GM10847 (cell line): ENCODE results near the gene CREG2.

Experiments
- POLR2A ChIP-seq: IDR thresholded peaks from 2 replicates; pipeline ENCODE4 v1.6.1; 2011; ENCODE audit not compliant: insufficient read length; ENCODE audit errors: extremely low read depth

CREG2 gene

DNA sequence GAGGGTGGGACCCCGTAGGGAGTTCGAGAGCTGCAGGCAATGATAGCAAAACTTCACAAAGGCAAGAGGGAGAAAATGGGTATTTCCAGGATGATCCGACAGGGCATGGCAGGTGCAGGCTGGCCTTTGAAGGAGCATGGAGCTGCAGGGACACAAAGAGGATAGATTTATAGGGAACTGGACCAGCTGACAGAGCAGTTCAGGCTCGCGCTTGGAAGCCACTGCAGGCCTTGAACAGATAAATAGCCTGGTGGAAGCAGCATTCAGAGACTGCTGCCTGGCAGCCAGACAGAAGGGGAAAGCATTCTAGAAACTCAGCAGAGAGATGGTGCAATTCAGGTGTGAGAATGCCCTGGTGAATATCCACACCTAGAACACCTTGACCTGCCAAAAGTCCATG, 29.3 kb upstream of the CREG2 start:
- no peak for TF ChIP-seq POLR2A

DNA sequence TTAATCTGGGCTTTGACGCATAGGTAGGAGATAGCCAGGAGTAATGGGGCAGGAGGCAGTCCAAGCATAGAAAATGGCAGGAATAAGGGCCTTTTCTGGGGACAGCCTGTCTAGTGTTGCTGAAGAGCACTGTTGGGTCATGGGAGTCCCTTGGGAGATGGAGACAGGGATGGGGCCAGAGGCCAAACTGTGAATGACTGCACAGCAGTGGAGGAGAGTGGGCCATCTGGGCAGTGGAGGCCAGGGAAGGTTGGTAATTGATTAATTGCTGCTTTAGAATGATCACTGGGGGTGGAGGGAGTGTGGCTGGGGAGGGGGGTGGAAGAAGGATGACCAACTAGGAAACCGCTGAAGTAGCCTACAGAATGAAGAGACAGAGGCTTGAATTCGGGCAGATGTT, 28.6 kb upstream of the CREG2 start:
- no peak for TF ChIP-seq POLR2A

DNA sequence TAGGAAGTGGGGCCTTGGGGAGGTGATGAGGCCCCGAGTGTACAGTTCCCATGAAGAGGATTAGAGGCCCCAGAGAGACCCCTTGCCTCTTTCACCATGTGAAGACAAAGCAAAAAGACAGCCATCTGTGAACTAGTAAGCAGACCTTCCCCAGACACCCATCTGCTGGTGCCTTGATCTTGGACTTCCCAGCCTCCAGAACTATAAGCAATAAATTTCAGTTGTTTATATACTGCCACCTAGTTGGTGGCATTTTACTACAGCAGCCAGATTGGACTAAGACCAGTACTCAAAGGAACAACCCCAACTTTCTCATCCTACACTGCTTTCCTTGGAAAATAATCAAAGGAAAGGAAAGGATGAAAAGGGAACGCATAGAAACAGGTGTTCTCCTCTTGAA, 27.9 kb upstream of the CREG2 start:
- TF ChIP-seq POLR2A, result no peak

DNA sequence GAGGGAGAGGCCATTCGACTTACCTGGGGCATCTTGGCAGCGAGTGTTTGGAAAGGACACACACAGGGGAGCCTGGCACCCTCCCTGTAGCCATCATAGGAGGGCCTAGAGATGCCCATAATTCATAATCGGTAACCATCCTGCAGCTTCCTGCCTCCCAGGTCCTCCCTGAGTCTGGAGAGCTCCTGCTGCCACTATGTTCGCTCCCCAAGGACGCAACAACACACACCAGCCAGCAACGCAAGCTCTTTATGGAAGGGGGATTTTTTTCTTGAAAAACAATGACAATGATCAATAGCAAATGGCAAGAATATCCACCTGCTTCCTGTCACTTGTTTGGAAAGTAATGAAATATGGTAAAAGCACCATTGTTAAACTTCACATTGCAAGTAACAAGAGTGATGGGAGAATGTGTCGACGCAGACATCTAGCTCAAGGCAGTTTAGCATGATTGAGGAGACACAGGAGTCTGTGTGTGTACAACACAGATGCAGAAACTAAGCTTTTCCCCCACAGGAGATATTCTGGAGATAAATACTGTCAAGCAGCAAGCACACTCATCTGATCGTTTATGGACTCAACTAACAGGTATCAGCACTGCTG, 24.9 kb upstream of the CREG2 start:
- no peak for TF ChIP-seq POLR2A

DNA sequence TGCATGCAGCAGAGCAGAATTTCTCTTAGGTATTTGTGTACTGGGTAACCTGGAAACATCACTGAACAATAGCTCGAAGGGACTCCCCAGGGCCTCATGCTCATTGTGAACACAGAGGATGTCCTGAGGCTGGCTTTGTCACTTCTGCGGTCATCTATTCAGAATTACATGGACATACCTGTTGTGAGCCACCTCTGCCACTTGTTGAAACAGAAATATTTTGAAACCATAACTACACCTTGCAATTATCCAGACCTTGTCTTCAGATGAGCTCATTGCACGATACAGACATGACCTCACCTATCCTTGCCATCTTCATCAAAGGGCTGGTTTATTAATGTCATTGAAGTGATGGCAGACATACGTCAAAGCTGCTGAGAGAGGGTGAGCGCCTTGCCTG, 23.4 kb upstream of the CREG2 start:
- no peak for TF ChIP-seq POLR2A

DNA sequence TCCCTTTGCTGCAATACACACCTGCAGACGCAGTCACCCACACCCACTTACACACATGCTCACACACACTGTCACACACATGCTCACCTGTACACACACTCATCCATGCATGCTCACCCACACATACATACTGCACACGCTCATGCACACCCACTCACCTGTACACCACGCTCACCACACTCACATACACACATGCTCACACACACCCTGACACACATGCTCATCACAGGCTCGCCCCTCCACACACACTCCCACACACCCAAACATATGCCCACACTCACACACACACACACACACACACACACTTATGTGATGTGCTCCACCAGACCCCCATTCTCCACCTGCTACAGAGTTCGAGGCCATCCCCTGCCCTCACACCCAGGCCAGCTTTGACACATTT, 22.8 kb upstream of the CREG2 start:
- no peak for TF ChIP-seq POLR2A

DNA sequence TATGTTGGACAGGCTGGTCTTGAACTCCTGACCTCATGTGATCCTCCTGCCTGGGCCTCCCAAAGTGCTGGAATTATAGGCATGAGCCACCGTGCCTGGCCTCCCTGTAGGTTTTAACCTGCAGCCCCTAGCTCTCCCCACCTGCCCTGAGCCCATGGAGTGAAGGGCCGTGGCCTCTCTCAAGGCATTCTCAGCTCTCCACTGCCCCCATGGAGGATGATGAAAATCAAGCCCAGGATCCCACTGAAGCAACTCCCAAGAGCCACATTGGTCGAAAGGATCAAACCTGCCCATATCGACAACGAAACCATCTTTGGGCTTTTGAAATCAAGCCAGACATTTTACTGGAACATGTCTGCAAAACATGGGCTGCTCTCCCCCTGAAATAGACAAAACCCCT, 22.4 kb upstream of the CREG2 start:
- no peak for TF ChIP-seq POLR2A

DNA sequence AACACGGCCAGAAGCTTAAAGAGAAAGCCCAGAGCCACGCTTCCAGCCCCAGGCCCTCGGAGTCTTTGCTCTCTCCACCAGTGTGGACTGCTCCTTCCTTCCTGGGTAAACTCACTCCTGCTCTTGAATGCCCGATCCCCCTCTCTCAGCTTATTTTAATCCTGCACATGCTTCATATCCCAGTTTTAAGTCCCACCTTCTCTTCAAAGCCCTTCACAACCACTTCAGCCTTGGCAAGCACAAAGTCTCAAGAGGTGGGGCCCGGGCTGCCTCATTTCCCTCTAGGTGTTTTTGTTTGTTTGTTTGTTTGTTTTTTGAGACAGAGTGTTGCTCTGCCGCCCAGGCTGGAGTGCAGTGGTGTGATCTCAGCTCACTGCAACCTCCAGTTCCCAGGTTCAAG, 21.6 kb upstream of the CREG2 start:
- TF ChIP-seq POLR2A, result no peak

DNA sequence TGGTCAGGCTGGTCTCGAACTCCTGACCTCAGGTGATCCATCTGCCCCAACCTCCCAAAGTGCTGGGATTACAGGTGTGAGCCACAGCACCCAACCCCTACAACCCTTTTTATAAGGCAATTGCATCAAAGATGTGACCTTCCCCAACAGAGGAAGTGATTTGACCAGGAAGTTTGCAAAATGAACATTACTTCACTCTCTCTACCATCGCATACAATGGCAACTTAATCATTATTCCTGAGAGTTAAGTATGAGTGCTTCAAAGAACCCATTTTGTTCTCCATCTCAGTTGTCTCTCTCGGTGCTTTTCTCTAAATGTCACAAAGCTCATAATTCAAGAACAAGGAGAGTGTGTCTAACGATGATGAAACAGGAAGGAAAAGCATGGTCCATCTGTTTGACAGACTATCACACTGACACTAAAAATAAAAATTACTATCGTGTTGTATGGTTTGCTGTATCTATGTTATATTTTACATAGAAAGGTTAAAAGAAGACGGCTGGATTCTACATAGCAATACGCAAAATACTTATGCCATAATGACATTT, 18.1 kb upstream of the CREG2 start:
- no peak for TF ChIP-seq POLR2A

DNA sequence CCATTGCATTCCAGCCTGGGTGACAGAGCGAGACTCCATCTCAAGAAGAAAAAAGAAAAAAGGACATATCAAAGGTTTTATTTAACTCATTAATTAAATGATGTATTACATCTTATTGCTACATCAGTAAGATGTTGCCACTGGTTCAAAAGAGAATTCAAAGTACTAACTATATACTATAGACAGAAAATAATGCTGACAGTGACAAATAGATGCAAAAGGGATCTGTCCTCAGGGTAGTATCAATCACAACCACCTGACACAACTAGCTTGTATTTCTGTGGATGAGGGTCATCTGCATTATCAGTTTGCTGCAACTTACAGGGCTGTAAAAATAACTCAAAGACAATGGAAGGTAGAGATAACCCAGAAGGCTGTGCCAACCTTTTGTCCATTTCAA, 16.4 kb upstream of the CREG2 start:
- no peak for TF ChIP-seq POLR2A

DNA sequence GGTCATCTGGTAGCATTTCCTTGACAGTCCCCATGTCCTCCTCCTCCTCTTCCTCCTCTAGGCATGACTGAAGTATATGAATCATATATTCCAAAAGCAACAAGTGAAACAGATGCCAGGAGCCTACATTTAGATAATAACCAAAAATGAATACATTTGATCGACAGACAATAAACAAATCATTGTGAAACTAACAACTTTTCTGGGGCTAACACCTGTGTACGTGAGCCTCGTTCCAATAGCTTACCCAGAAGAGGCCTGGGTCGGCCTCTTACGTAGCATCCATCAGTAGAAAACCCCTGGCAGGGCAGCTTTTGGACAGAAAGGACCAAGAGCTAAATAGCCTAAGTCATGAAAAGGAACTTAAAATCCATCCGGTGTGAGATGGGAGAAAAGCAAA, 15.3 kb upstream of the CREG2 start:
- TF ChIP-seq POLR2A, result no peak

DNA sequence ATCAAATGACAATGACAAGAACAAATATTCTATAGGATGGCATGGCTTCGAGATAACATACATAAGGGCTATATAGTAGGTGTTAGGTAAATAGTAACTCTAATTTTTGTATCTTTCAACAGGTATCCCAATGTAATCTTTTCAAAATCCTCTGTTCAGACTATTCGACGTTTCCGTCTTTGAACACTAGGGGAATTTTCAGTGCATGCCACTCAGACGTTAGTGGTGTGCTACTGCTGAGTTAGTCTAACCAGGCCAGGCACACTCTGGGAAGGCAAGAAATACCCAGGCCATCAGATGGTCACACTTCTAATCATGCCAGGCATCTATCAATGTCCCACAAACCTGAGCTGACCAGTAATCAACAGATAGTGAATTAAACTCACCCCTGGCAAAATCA, 14.6 kb upstream of the CREG2 start:
- no peak for TF ChIP-seq POLR2A

DNA sequence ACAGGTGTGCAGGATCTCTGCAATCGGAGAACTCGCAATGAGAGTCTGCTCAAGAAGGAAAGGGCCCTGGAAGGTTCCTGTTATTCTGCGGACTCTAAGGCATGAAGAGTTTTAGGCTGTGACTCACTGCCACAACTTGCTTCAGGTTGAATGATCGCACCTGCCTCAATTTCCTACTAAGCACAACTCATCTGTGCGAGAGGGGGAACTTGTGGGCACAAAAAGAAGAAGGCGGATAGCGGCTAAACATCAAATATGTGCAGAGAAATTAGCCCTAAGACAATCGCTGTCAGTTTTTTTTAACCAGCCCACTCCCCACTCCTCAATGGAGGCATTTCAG, 14.0 kb upstream of the CREG2 start:
- TF ChIP-seq POLR2A, result no peak

DNA sequence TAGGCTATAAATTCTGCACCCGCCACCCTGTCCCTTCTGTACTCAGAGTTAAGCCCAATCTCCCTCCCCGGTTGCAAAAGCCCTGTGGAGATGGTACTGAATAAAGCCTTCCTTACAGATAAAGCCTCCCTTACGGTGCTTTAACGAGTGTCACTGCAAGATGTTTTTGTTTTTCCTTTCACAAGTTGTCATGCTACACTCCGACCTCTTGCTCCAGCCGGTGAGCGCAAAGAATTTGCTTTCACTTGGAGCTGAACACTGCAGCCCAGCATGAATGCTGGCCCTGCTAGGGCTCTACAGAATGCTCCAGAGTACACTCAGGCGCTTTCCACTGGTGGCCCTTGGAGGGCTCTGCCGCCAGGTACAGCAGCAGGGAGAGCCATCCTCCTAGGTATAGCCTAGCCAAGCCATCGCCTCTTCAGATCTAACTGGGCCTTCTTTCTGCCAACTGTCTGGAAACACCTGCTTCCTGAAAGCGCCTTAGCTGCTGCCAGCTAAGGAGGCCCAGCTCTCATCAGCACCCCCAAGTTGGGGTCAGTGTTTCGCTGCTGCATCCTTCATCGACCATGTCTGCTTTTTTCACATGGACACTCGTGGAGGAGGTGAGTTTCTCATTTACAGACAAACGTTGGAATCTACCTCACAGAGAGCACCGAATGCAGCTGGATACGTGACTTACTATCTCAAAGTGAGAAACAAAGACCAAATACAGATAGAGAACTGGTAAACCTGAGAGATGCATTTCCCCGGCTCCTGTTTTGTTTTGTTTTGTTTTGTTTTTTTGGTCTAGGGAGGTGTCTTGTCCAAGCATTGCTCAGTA, 13.4 kb upstream of the CREG2 start:
- no peak for TF ChIP-seq POLR2A

DNA sequence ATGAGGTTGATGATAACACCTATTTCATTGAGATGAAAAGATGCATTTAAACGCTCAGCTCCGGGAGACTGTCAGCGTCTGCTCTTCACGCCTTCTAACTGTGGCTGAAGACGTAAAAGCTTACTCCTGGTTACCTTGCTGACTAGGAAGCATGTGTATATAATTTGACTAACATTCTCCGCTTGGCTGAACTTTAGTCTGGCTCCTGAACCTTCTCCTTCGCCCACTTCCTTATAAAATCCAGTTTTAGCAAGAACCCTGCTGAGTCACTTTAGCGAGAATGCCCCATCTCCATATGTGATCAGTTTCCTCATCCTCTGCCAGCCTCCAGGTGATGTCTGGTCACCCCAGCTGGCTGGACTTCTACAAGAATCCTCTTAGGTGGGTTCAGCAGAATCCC, 12.7 kb upstream of the CREG2 start:
- TF ChIP-seq POLR2A, result no peak

DNA sequence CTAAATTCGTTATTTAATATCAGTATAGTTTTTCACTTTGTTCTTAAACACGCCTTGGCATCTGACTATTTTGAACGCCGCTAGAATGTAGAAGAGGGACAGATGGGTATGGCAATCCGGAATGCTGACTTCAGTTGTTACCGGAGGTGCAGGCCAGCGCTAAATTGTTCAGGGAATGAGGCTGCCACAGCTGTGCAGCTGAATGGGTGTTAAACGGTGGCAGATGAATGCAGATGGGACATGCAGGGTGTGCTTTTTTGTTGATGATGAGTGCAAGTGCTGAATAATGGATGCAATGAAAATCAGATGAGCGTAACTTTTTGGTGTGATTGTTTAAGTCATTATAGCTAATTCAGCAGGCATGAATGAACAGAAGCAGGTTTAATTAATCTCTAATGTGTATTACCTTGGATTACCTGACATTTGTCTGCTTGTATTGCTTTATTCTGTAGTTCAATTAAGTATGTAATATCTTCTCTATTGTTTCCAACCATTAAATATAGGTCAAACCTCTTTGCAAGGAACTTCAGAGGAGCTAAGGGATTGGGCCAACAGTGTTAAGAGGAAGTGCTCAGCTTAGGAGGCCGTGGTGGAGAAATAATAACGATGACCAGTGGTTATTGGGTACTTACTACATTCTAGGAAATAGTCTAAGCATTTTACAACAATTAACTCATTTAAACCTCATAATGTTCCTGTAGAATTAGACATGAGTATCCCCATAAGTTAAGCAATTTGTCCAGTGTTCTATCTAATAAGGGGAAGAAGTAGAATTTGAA, 11.9 kb upstream of the CREG2 start:
- TF ChIP-seq POLR2A, result no peak
